ENCODE measurements around the gene RPL10A. TPM values are rescaled to one million over a fixed set of nuclear protein-coding genes. Genes with fewer than 3 reads are reported as not detected.

RPL10A gene
- total and polyA plus RNA-seq, 2 of the 8 experiments (the other 6 are each of a cell fraction or from before 2014, with no cell fraction given): 1,893 to 2,948 TPM

- H4K5ac ChIP-seq (ENCODE audit: insufficient read length, low read depth, low read length): no peak overlapping the region
- 0 out of 2 replicates have a peak overlapping the region, but pooled peaks have one; percentile 39 for H2BK12ac ChIP-seq (ENCODE audit: low read depth, low read length)
- H3K27ac ChIP-seq (ENCODE audit: low read depth, low read length): no peak overlapping the region
- H2BK20ac ChIP-seq (ENCODE audit: low read length): no peak overlapping the region
- DNase-seq (ENCODE audit: low read depth in 1 of 2, low spot score in 2 of 2) (no peak), FAIRE-seq (no peak)
- POLR2A ChIA-PET (ENCODE audit: partially characterized antibody): interaction anchor here (0.6 to 0.8 kb wide), 2 partner anchors 25 to 77 kb away, joined by 3 read pairs; partner anchors contain the start of gene PPARD
- H2BK120ac ChIP-seq (replicated peaks; ENCODE audit: low read depth, low read length): no peak overlapping the region
- no peak overlapping the region for H3K14ac ChIP-seq (ENCODE audit: insufficient read length)
- no peaks in the 10 kb centered on the region for H3K23me2 ChIP-seq (ENCODE audit: low read depth, low read length)
- H4K20me1 ChIP-seq (replicated peaks in 1 of 2; ENCODE audit: control insufficient read depth in 1 of 2, insufficient read depth in 2 of 2, low read length in 2 of 2): peaks cover 0 to 2% of the 10 kb centered on the region in 2 experiments
- H3K18ac ChIP-seq (ENCODE audit: extremely low read depth, low read length): no peak overlapping the region
- no peak overlapping the region for H3K9ac ChIP-seq (replicated peaks in 1 of 4; ENCODE audit: extremely low read depth in 1 of 4, low read depth in 3 of 4, low read length in 3 of 4)
- no peak overlapping the region for H3K4ac ChIP-seq (replicated peaks; ENCODE audit: insufficient read length, low read depth, low read length)
- CTCF ChIA-PET (ENCODE audit: partially characterized antibody): interaction anchor here (0.6 to 12.0 kb wide), 21 partner anchors 9 to 378 kb away, joined by 3 to 138 read pairs (median 3); partner anchors contain the start of genes DEF6, FANCE and PPARD
- no peaks in the 10 kb centered on the region for H3K79me1 ChIP-seq (ENCODE audit: low read depth, low read length)
- H2BK15ac ChIP-seq (ENCODE audit: low read length): peak overlapping the region; percentile 46; the same call in 1 of the 2 replicates
- H4K8ac ChIP-seq (ENCODE audit: extremely low read depth, insufficient read depth, low read length): peak overlapping the region; percentile 65; the same call in 1 of the 2 replicates
- H3K4me1 ChIP-seq (replicated peaks in 1 of 4; ENCODE audit: control insufficient read depth in 3 of 4, insufficient read depth in 4 of 4, low read length in 3 of 4): peaks cover 0 to 9% (median under 1%) of the 10 kb centered on the region in 4 experiments; a peak in 4 of 7 replicates
- H3K27me3 ChIP-seq (replicated peaks in 1 of 4; ENCODE audit: control insufficient read depth in 3 of 4, extremely low read depth in 1 of 4, insufficient read depth in 3 of 4, low read length in 3 of 4): no peaks in the 10 kb centered on the region
- H2AK5ac ChIP-seq (ENCODE audit: low read depth, low read length): 0 out of 2 replicates have a peak overlapping the region, but pooled peaks have one; percentile 8
- no peak overlapping the region for H3K4me3 ChIP-seq (ENCODE audit: extremely low read depth in 1 of 4, insufficient read depth in 2 of 4, low read depth in 3 of 4, low read length in 4 of 4)
- no peaks in the 10 kb centered on the region for H3K79me2 ChIP-seq (ENCODE audit: control insufficient read depth in 1 of 2, insufficient read depth in 2 of 2, low read length in 2 of 2)
- peak overlapping the region; percentile 75; the same call in 1 of the 2 replicates for H2BK5ac ChIP-seq (ENCODE audit: low read depth, low read length)
- WGBS, 2 experiments (ENCODE audit: extremely low coverage in 1 of 2, insufficient coverage in 1 of 2, insufficient read length in 1 of 2, insufficient replicate concordance in 2 of 2, low coverage in 1 of 2, low lambda C conversion rate in 2 of 2, missing lambda C conversion rate in 1 of 2): 94% methylated on average over 14 of the region's 14 CpGs; no CpG with 5 or more reads in 1 of the 2 experiments
- no peak overlapping the region for H2AFZ ChIP-seq (ENCODE audit: low read length)
- peaks cover 0 to 4% (median 0%) of the 10 kb centered on the region in 4 experiments; a peak in 1 of 8 replicates for H3K36me3 ChIP-seq (ENCODE audit: control insufficient read depth in 2 of 4, insufficient read depth in 4 of 4, low read length in 3 of 4)
- no peak overlapping the region for H3K56ac ChIP-seq (replicated peaks; ENCODE audit: insufficient read length, low read depth, low read length)
- no peaks in the 10 kb centered on the region for H3K9me3 ChIP-seq (ENCODE audit: insufficient read depth in 2 of 2, low read depth in 1 of 2, low read length in 1 of 2)
- no peak overlapping the region for H3K4me2 ChIP-seq (ENCODE audit: insufficient read depth in 1 of 2, low read depth in 2 of 2, low read length in 2 of 2)
- H4K91ac ChIP-seq (replicated peaks; ENCODE audit: insufficient read length, low read length): no peak overlapping the region
- H3K23ac ChIP-seq (ENCODE audit: insufficient read length): no peak overlapping the region
- TF ChIP-seq JUND (IDR thresholded peaks at IDR 0.05; ENCODE audit: low read length): no peak
- TF ChIP-seq TCF12 (IDR thresholded peaks at IDR 0.05; ENCODE audit: low read depth, low read length): no peak
- TF ChIP-seq POLR2AphosphoS5 (IDR thresholded peaks at IDR 0.05; ENCODE audit: low read depth, low read length): no peak
- TF ChIP-seq RNF2 (IDR thresholded peaks at IDR 0.05; ENCODE audit: borderline replicate concordance, low read depth, low read length, missing control alignments, poor library complexity, severe bottlenecking): no peak
- TF ChIP-seq SIN3A (conservative IDR thresholded peaks at IDR 0.05 in 1 of 2, IDR thresholded peaks at IDR 0.05 in 1 of 2; ENCODE audit: low read depth in 1 of 2, low read length in 2 of 2): no peak
- TF ChIP-seq TAF1 (IDR thresholded peaks at IDR 0.05; ENCODE audit: low read depth, low read length): no peak
- TF ChIP-seq GTF2F1 (IDR thresholded peaks at IDR 0.05; ENCODE audit: borderline replicate concordance, low read depth, low read length): no peak
- no peak for TF ChIP-seq POU5F1 (IDR thresholded peaks at IDR 0.05; ENCODE audit: low read depth, low read length)
These were observed 48.2 kb upstream of the RPL10A start for GRCh38 chr6:35419961-35420360.

Data from H1 (cell line).